GM19193 (cell line): ENCODE data around the gene PPP1R12B.

ENCODE experiments used
- POLR2A ChIP-seq: IDR thresholded peaks from 4 replicates; pipeline ENCODE4 v1.6.1; 2011; ENCODE audit not compliant: insufficient read depth, insufficient read length; ENCODE audit errors: extremely low read depth

PPP1R12B gene

GRCh38 chr1:202521886-202522285, 173.4 kb downstream of the PPP1R12B start:
- no peak for TF ChIP-seq POLR2A

GRCh38 chr1:202531472-202531811, 182.9 kb downstream of the PPP1R12B start:
- no peak for TF ChIP-seq POLR2A

GRCh38 chr1:202540014-202540413, 191.5 kb downstream of the PPP1R12B start:
- TF ChIP-seq POLR2A: no peak

- no peak for TF ChIP-seq POLR2A
Measured at GRCh38 chr1:202540448-202540847, 191.9 kb downstream of the PPP1R12B start.

GRCh38 chr1:202547215-202547614, 198.7 kb downstream of the PPP1R12B start:
- no peak for TF ChIP-seq POLR2A

- TF ChIP-seq POLR2A: no peak
Measured at GRCh38 chr1:202551683-202552082, 203.2 kb downstream of the PPP1R12B start.

GRCh38 chr1:202553560-202554038, 205.1 kb downstream of the PPP1R12B start:
- TF ChIP-seq POLR2A: no peak

GRCh38 chr1:202561240-202561639, 212.7 kb downstream of the PPP1R12B start:
- TF ChIP-seq POLR2A: no peak

- TF ChIP-seq POLR2A: no peak
Measured at GRCh38 chr1:202561726-202562443, 213.4 kb downstream of the PPP1R12B start.

GRCh38 chr1:202562444-202563060, 214.1 kb downstream of the PPP1R12B start:
- TF ChIP-seq POLR2A: no peak

- no peak for TF ChIP-seq POLR2A
Measured at GRCh38 chr1:202563818-202564217, 215.3 kb downstream of the PPP1R12B start.

GRCh38 chr1:202564958-202565495, 216.5 kb downstream of the PPP1R12B start:
- no peak for TF ChIP-seq POLR2A

- no peak for TF ChIP-seq POLR2A
Measured at GRCh38 chr1:202565890-202566602, 217.5 kb downstream of the PPP1R12B start.

GRCh38 chr1:202567738-202568137, 219.2 kb downstream of the PPP1R12B start:
- no peak for TF ChIP-seq POLR2A

GRCh38 chr1:202568410-202568809, 219.9 kb downstream of the PPP1R12B start:
- TF ChIP-seq POLR2A: no peak

GRCh38 chr1:202568826-202569225, 220.3 kb downstream of the PPP1R12B start:
- TF ChIP-seq POLR2A: no peak
